Neuronal stem cell (in vitro differentiated cells): ENCODE results near the gene ISLR.
A peak's percentile ranks its signal among the peaks of the same experiment; 100 is the strongest.

ENCODE experiments used
- DNase-seq: peaks from one replicate; pipeline ENCODE4 v3.0.0-alpha.2; 2013; ENCODE audit warnings: low spot score
- H2AFZ ChIP-seq: one replicate; pipeline ENCODE4 v1.6.1; 2013; ENCODE audit warnings: mild to moderate bottlenecking, low read length, inconsistent platforms
- H2AK5ac ChIP-seq: 2 replicates; pipeline ENCODE4 v1.6.1; 2013; ENCODE audit warnings: low read depth, mild to moderate bottlenecking, inconsistent platforms, low read length, moderate library complexity, mixed read lengths
- H2BK120ac ChIP-seq: 2 replicates; pipeline ENCODE4 v1.6.1; 2013; ENCODE audit warnings: low read depth, mild to moderate bottlenecking, inconsistent platforms, low read length, moderate library complexity, mixed read lengths
- H2BK12ac ChIP-seq: one replicate; pipeline ENCODE4 v1.6.1; 2013; ENCODE audit warnings: low read length, inconsistent platforms
- H2BK15ac ChIP-seq: 2 replicates; pipeline ENCODE4 v1.6.1; 2013; ENCODE audit warnings: mild to moderate bottlenecking, low read length, inconsistent platforms, mixed read lengths
- H2BK5ac ChIP-seq: one replicate; pipeline ENCODE4 v1.6.1; 2013; ENCODE audit warnings: inconsistent platforms, mild to moderate bottlenecking, low read length, moderate library complexity
- H3K14ac ChIP-seq: one replicate; pipeline ENCODE4 v1.6.1; 2013; ENCODE audit warnings: low read length, inconsistent platforms
- H3K18ac ChIP-seq: 2 replicates; pipeline ENCODE4 v1.6.1; 2013; ENCODE audit warnings: low read length, inconsistent platforms
- H3K23ac ChIP-seq: 2 replicates; pipeline ENCODE4 v1.6.1; 2013; ENCODE audit warnings: low read depth, mild to moderate bottlenecking, mixed read lengths, low read length, inconsistent platforms; ENCODE audit not compliant: poor library complexity
- H3K27ac ChIP-seq: replicated peaks from 3 replicates; pipeline ENCODE4 v1.5.1; 2013; ENCODE audit warnings: low read length, inconsistent platforms
- H3K27me3 ChIP-seq, 3 experiments: 2 replicates each; pipeline ENCODE4 v1.6.1; 2013; ENCODE audit warnings: low read length in 3 of 3, mild to moderate bottlenecking in 2 of 3, inconsistent platforms in 1 of 3, low read depth in 1 of 3, mixed read lengths in 1 of 3, moderate library complexity in 1 of 3; ENCODE audit not compliant: control insufficient read depth in 3 of 3, insufficient read depth in 3 of 3
- H3K36me3 ChIP-seq, 2 donors: replicated peaks in 1 of 2; 2 replicates each; pipeline ENCODE4 v1.6.1; 2013; ENCODE audit warnings: low read length in 2 of 2; ENCODE audit not compliant: control insufficient read depth in 2 of 2, insufficient read depth in 2 of 2
- H3K4ac ChIP-seq: 2 replicates; pipeline ENCODE4 v1.6.1; 2013; ENCODE audit warnings: inconsistent platforms, mild to moderate bottlenecking, low read length, moderate library complexity
- H3K4me1 ChIP-seq, 2 donors: 1 replicate in 1 of 2; 2 replicates in 1 of 2; pipeline ENCODE4 v1.6.1; 2013; ENCODE audit warnings: low read length in 2 of 2, low read depth in 1 of 2; ENCODE audit not compliant: control insufficient read depth in 2 of 2, insufficient read depth in 1 of 2
- H3K4me2 ChIP-seq: one replicate; pipeline ENCODE4 v1.6.1; 2013; ENCODE audit warnings: mild to moderate bottlenecking, low read length, inconsistent platforms; ENCODE audit not compliant: insufficient read depth, poor library complexity, severe bottlenecking
- H3K4me3 ChIP-seq, 2 donors: 2 replicates each; pipeline ENCODE4 v1.5.1; 2013; ENCODE audit warnings: low read length in 2 of 2, mild to moderate bottlenecking in 2 of 2, inconsistent platforms in 1 of 2, moderate library complexity in 1 of 2
- H3K79me1 ChIP-seq: one replicate; pipeline ENCODE4 v1.6.1; 2013; ENCODE audit warnings: low read depth, mild to moderate bottlenecking, inconsistent platforms, low read length, moderate library complexity
- H3K9ac ChIP-seq: one replicate; pipeline ENCODE4 v1.6.1; 2013; ENCODE audit warnings: mild to moderate bottlenecking, low read depth, low read length, inconsistent platforms; ENCODE audit not compliant: poor library complexity
- H3K9me3 ChIP-seq, 2 donors: replicated peaks in 1 of 2; 2 replicates each; pipeline versions ENCODE3 to v1.6.1; 2013; ENCODE audit warnings: low read length in 2 of 2, mild to moderate bottlenecking in 2 of 2, inconsistent platforms in 1 of 2, low read depth in 1 of 2, mixed read lengths in 1 of 2, moderate library complexity in 1 of 2; ENCODE audit not compliant: control insufficient read depth in 2 of 2, insufficient read depth in 1 of 2
- H4K8ac ChIP-seq: one replicate; pipeline ENCODE4 v1.6.1; 2013; ENCODE audit warnings: low read depth, mild to moderate bottlenecking, inconsistent platforms, low read length, moderate library complexity
- H4K91ac ChIP-seq: one replicate; pipeline ENCODE4 v1.6.1; 2013; ENCODE audit warnings: low read length, low read depth, mild to moderate bottlenecking, inconsistent platforms; ENCODE audit not compliant: poor library complexity
- WGBS, 2 donors: extraction: QIAGEN DNeasy Blood & Tissue Kit; methylation state at CpG; one replicate each; pipeline ENCODE4 v1.1.7; 2013; ENCODE audit warnings: missing lambda C conversion rate in 2 of 2, mixed read lengths in 1 of 2; ENCODE audit not compliant: insufficient read length in 2 of 2, insufficient replicate concordance in 1 of 2; ENCODE audit errors: extremely low coverage in 2 of 2; 5-methylcytosine and 5-hydroxymethylcytosine counted together

The ISLR gene

GRCh38 chr15:74207652-74208440 lies 34.3 kb downstream of the ISLR start:
- Histone ChIP-seq H2BK5ac (peak overlapping the region; percentile 59), H3K4ac (no peak overlapping the region), H2BK15ac (peak overlapping the region; percentile 86), H2BK12ac (peak overlapping the region; percentile 35), H3K27ac (no peak overlapping the region), H3K23ac (peak overlapping the region; percentile 14), H3K4me2 (no peak overlapping the region), H2AFZ (no peak overlapping the region), H3K79me1 (no peaks in the 10 kb centered on the region), H3K27me3 (no peaks in the 10 kb centered on the region), H3K4me1 (peaks cover 48 to 54% of the 10 kb centered on the region in 2 donors), H3K36me3 (no peaks in the 10 kb centered on the region), H4K8ac (peak overlapping the region; percentile 45), H3K9me3 (no peaks in the 10 kb centered on the region), H3K4me3 (peak overlapping the region in 1 of 2 donors; percentile 0), H3K9ac (no peak overlapping the region), H3K14ac (peak overlapping the region; percentile 23), H2AK5ac (peak overlapping the region; percentile 90), H4K91ac (peak overlapping the region; percentile 66), H2BK120ac (peak overlapping the region; percentile 33), H3K18ac (peak overlapping the region; percentile 76)
- no CpG with 5 or more reads among the region's 16 CpGs for WGBS, 2 donors
- DNase-seq: no peak

GRCh38 chr15:74208496-74208895 lies 35.0 kb downstream of the ISLR start:
- Histone ChIP-seq H2AK5ac (peak overlapping the region; percentile 90), H3K4me1 (peaks cover 49 to 52% of the 10 kb centered on the region in 2 donors), H4K91ac (peak overlapping the region; percentile 59), H3K27ac (peak overlapping the region; percentile 15), H3K9ac (no peak overlapping the region), H3K18ac (peak overlapping the region; percentile 39), H3K36me3 (no peaks in the 10 kb centered on the region), H2BK5ac (peak overlapping the region; percentile 59), H3K4ac (no peak overlapping the region), H3K27me3 (no peaks in the 10 kb centered on the region), H2AFZ (peak overlapping the region; percentile 52), H3K14ac (peak overlapping the region; percentile 23), H2BK12ac (peak overlapping the region; percentile 35), H3K9me3 (no peaks in the 10 kb centered on the region), H3K23ac (peak overlapping the region; percentile 51), H3K79me1 (no peaks in the 10 kb centered on the region), H3K4me3 (peak overlapping the region in 1 of 2 donors; percentile 7), H4K8ac (no peak overlapping the region), H3K4me2 (peak overlapping the region; percentile 44), H2BK120ac (peak overlapping the region; percentile 33), H2BK15ac (no peak overlapping the region)
- no CpG with 5 or more reads among the region's 6 CpGs for WGBS, 2 donors
- DNase-seq: no peak

- no peaks in the 10 kb centered on the region for H3K27me3 ChIP-seq
- H3K9me3 ChIP-seq: no peaks in the 10 kb centered on the region
- H2BK12ac ChIP-seq: peak overlapping the region; percentile 53
- peak overlapping the region; percentile 15 for H3K27ac ChIP-seq
- H3K4me3 ChIP-seq: peak overlapping the region in 1 of 2 donors; percentile 21
- peak overlapping the region; percentile 59 for H2BK5ac ChIP-seq
- H3K9ac ChIP-seq: no peak overlapping the region
- H3K79me1 ChIP-seq: no peaks in the 10 kb centered on the region
- H2AK5ac ChIP-seq: peak overlapping the region; percentile 90
- no peaks in the 10 kb centered on the region for H3K36me3 ChIP-seq
- H3K4ac ChIP-seq: no peak overlapping the region
- peak overlapping the region; percentile 44 for H3K4me2 ChIP-seq
- H2AFZ ChIP-seq: peak overlapping the region; percentile 52
- H4K8ac ChIP-seq: no peak overlapping the region
- peak overlapping the region; percentile 33 for H2BK120ac ChIP-seq
- peaks cover 48 to 50% of the 10 kb centered on the region in 2 donors for H3K4me1 ChIP-seq
- no peak for DNase-seq
- peak overlapping the region; percentile 51 for H3K23ac ChIP-seq
- peak overlapping the region; percentile 88 for H4K91ac ChIP-seq
- H3K18ac ChIP-seq: peak overlapping the region; percentile 94
- WGBS, 2 donors: no CpG with 5 or more reads among the region's 11 CpGs
- H3K14ac ChIP-seq: no peak overlapping the region
- H2BK15ac ChIP-seq: peak overlapping the region; percentile 42
Measured at GRCh38 chr15:74208901-74209559, 35.5 kb downstream of the ISLR start.

GRCh38 chr15:74209560-74209958 lies 36.0 kb downstream of the ISLR start:
- Histone ChIP-seq H3K23ac (no peak overlapping the region), H3K4ac (no peak overlapping the region), H3K27ac (no peak overlapping the region), H4K8ac (no peak overlapping the region), H3K18ac (peak overlapping the region; percentile 94), H3K36me3 (no peaks in the 10 kb centered on the region), H3K14ac (peak overlapping the region; percentile 77), H3K27me3 (no peaks in the 10 kb centered on the region), H3K4me2 (peak overlapping the region; percentile 20), H2BK15ac (peak overlapping the region; percentile 42), H3K9ac (no peak overlapping the region), H2BK5ac (peak overlapping the region; percentile 59), H3K79me1 (no peaks in the 10 kb centered on the region), H2AK5ac (peak overlapping the region; percentile 90), H2BK12ac (peak overlapping the region; percentile 79), H4K91ac (peak overlapping the region; percentile 11), H3K4me1 (peaks cover 45 to 50% of the 10 kb centered on the region in 2 donors), H2BK120ac (peak overlapping the region; percentile 92), H3K4me3 (peak overlapping the region in 1 of 2 donors; percentile 21), H3K9me3 (no peaks in the 10 kb centered on the region), H2AFZ (peak overlapping the region; percentile 52)
- no peak for DNase-seq
- WGBS, 2 donors: no CpG with 5 or more reads among the region's 5 CpGs
